ENCODE results near the gene CASZ1.

The CASZ1 gene

GRCh38 chr1:10788592-10789006 lies 7.8 kb downstream of the CASZ1 start:
- Mint-ChIP-seq H3K27me3 (ENCODE audit: low read depth, poor library complexity) (peaks cover 46% of the 10 kb centered on the region), H3K9me3 (no peaks in the 10 kb centered on the region), H3K4me1 (peaks cover 47% of the 10 kb centered on the region), H3K4me3 (no peak overlapping the region), H3K27ac (no peak overlapping the region), H3K36me3 (ENCODE audit: low read depth) (no peaks in the 10 kb centered on the region)
- peak; percentile 44 for DNase-seq
- TF ChIP-seq, protein P1, sequence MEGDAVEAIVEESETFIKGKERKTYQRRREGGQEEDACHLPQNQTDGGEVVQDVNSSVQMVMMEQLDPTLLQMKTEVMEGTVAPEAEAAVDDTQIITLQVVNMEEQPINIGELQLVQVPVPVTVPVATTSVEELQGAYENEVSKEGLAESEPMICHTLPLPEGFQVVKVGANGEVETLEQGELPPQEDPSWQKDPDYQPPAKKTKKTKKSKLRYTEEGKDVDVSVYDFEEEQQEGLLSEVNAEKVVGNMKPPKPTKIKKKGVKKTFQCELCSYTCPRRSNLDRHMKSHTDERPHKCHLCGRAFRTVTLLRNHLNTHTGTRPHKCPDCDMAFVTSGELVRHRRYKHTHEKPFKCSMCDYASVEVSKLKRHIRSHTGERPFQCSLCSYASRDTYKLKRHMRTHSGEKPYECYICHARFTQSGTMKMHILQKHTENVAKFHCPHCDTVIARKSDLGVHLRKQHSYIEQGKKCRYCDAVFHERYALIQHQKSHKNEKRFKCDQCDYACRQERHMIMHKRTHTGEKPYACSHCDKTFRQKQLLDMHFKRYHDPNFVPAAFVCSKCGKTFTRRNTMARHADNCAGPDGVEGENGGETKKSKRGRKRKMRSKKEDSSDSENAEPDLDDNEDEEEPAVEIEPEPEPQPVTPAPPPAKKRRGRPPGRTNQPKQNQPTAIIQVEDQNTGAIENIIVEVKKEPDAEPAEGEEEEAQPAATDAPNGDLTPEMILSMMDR (IDR thresholded peaks at IDR 0.05) = peak; percentile 26

DNA sequence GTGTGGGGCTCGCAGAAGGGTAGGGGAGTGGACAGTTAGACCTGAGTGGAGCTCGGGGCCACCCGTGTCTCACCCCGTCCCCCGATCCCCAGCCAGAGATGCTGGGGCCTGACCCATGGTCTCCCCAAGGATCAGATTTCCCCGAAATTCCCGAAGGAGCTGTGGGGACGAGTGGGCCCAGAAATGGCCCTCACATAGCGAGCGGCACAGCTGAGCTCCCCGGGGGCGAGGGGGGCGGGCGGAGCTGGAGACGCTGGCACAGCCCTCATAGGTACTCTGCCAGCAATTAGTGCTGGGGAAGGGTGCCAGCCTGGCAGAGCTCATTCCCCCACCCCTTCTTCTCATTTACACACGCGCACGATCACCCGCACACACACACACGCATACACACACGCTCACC lies 9.2 kb downstream of the CASZ1 start:
- Mint-ChIP-seq H3K27ac (no peak overlapping the region), H3K9me3 (no peaks in the 10 kb centered on the region), H3K4me3 (no peak overlapping the region), H3K36me3 (ENCODE audit: low read depth) (no peaks in the 10 kb centered on the region), H3K4me1 (peaks cover 38% of the 10 kb centered on the region), H3K27me3 (ENCODE audit: low read depth, poor library complexity) (peaks cover 47% of the 10 kb centered on the region)
- TF ChIP-seq, protein P1 (IDR thresholded peaks at IDR 0.05) = no peak
- DNase-seq = no peak

- Mint-ChIP-seq H3K36me3 (ENCODE audit: low read depth) (no peaks in the 10 kb centered on the region), H3K27ac (no peak overlapping the region), H3K4me1 (peaks cover 43% of the 10 kb centered on the region), H3K27me3 (ENCODE audit: low read depth, poor library complexity) (peaks cover 51% of the 10 kb centered on the region), H3K4me3 (no peak overlapping the region), H3K9me3 (no peaks in the 10 kb centered on the region)
- TF ChIP-seq, protein P1 (IDR thresholded peaks at IDR 0.05) = no peak
- DNase-seq = no peak
Measured at GRCh38 chr1:10785728-10786638, 10.5 kb downstream of the CASZ1 start.

DNA sequence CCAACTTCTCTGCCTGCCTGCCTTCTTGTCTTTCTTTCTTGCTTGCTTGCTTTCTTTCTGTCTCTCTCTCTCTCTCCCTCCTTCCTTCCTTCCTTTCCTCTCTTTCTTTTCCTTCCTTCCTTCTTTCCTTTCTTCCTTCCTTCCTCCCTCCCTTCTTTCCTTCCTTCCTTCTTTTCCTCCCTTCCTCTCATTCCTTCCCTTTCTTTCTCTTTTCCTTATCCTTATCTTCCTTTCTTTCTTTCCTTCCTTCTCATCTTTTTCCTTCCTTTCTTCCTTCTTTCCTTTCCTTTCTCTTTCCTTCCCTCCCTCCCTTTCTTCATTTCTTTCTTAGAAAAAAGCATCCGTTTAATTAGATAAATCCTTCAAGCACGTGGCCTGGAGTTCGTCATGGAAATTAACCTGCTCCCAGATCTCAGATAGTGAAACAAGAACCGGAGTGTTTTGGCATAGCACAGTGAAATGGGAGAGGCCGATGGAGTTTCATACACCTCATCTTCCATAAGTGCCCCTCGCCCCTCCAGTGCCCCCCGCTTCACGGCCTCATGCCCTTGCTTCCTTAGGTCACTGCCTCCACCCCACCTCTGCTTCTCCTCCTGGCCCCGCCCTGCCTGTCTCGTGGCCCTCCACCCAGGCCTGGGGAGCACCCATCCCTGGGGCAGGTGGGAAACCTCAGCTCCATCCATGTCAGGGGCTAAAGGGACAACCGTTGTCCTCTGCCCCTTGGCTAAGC lies 11.3 kb downstream of the CASZ1 start:
- Mint-ChIP-seq H3K4me1 (peaks cover 43% of the 10 kb centered on the region), H3K9me3 (no peaks in the 10 kb centered on the region), H3K4me3 (no peak overlapping the region), H3K36me3 (ENCODE audit: low read depth) (no peaks in the 10 kb centered on the region), H3K27me3 (ENCODE audit: low read depth, poor library complexity) (peaks cover 51% of the 10 kb centered on the region), H3K27ac (no peak overlapping the region)
- TF ChIP-seq, protein P1 (IDR thresholded peaks at IDR 0.05) = no peak
- no peak for DNase-seq

DNA sequence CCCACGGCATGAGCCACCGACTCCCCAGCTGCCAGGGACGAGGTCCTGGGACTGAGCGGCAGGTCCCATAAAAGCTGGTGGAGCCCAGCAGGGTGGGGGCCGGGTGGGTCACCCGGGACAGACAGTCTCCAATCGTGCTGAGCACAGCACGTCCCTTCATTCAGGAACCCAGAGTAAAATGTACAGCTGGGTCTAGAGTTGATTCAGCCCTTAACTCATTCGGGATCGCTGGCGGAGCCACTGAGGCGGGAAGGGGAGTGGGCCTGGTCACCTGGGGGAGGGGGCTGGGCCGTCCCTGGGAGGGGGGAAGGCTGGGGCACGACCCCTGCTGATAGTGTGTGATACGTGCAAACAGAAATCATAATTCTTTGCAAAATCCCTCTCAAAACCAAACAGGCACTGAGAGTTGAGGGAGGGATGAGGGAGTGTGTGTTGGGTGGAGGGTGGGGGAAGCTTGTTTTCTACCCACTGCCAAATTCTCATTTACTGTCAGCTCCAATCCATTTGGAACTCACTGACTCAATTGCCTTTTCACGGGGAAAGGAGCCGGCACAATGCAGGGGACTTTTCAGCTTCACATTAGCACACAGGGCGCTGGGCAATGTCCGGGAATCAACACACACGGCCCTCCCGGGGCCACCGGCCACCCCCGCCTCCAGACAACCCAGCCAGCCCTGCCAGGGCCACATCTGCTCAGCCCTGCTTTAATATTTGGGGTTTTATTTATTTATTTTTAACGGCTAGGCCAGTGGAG lies 13.8 kb downstream of the CASZ1 start:
- H3K27me3 Mint-ChIP-seq (ENCODE audit: low read depth, poor library complexity) = peaks cover 39% of the 10 kb centered on the region
- no peak overlapping the region for H3K4me3 Mint-ChIP-seq
- peaks cover 30% of the 10 kb centered on the region for H3K4me1 Mint-ChIP-seq
- no peak for DNase-seq
- TF ChIP-seq, protein P1 (IDR thresholded peaks at IDR 0.05) = no peak
- H3K27ac Mint-ChIP-seq = no peak overlapping the region
- H3K9me3 Mint-ChIP-seq = no peaks in the 10 kb centered on the region
- H3K36me3 Mint-ChIP-seq (ENCODE audit: low read depth) = no peaks in the 10 kb centered on the region

Measured in nephron progenitor cell (in vitro differentiated cells).